Measurements from ENCODE around the gene FAM210A.
A peak's percentile ranks its signal among the peaks of the same experiment; 100 is the strongest.

Gene FAM210A

GRCh38 chr18:13658436-13659204, 67.7 kb downstream of the FAM210A start:
- Histone ChIP-seq H3K9ac (ENCODE audit: low read length) (no peak overlapping the region), H3K9me3 (ENCODE audit: control insufficient read depth, low read length) (no peaks in the 10 kb centered on the region), H3K36me3 (ENCODE audit: control insufficient read depth, insufficient read depth, low read length) (no peaks in the 10 kb centered on the region), H3K4me3 (ENCODE audit: low read length) (no peak overlapping the region), H3K4me1 (ENCODE audit: control insufficient read depth, insufficient read depth, low read length) (no peaks in the 10 kb centered on the region), H3K27me3 (ENCODE audit: control insufficient read depth, insufficient read depth, low read length) (no peaks in the 10 kb centered on the region)

DNA sequence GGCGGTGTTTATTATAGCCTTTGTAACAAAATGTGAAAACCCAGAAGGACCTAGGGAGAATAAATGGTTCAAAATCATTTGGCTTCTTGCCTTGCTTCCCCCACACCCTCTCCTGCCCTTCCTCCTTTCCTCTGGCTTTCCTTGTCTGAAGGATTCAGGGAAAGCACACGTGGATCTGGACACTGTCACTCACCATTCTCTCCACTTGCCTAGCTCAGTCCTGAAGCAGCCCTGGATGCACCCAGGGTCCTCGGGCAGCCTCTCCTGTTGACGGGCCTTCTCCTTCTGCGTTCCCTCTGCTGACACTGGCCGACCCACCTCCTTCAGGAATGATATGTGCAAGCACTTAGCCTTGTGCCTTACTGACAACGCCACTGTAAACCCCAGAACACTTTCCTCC, 68.4 kb downstream of the FAM210A start:
- Histone ChIP-seq H3K9me3 (ENCODE audit: control insufficient read depth, low read length) (no peaks in the 10 kb centered on the region), H3K36me3 (ENCODE audit: control insufficient read depth, insufficient read depth, low read length) (no peaks in the 10 kb centered on the region), H3K27me3 (ENCODE audit: control insufficient read depth, insufficient read depth, low read length) (no peaks in the 10 kb centered on the region), H3K4me3 (ENCODE audit: low read length) (no peak overlapping the region), H3K4me1 (ENCODE audit: control insufficient read depth, insufficient read depth, low read length) (no peaks in the 10 kb centered on the region), H3K9ac (ENCODE audit: low read length) (no peak overlapping the region)

DNA sequence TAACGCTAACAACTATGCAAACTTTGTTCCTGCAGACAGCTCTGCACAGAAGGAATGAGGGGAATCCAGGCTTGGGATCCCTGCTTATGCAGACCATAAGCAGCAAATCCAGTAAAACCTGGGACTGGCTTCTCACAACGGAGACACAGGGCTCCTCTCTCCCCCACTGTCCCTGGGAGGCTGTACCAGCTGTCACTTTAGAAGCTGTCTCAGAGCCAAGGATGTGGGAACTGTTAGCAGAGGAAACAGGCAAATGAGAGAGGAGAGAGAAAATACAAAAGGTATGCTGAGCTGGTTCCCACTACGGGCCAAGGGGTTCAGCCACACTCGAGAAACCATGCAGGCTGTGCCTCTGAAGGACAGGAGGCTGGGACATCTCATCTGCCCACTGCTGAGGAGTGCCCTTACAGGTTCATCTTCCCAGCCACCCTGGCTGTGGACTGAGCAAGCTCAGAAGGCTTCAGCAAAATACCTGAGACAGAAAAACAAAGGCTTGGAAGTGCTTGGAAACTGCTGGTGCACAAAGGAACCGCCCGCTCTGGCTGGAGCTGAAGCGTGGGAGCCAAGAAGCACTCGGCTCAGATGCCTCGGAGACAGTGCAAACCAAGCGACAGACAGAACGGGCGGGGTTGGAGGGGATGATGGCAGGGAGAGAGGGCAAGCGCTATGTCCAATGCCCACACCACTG, 72.5 kb downstream of the FAM210A start:
- no peaks in the 10 kb centered on the region for H3K4me1 ChIP-seq (ENCODE audit: control insufficient read depth, insufficient read depth, low read length)
- no peak overlapping the region for H3K4me3 ChIP-seq (ENCODE audit: low read length)
- no peaks in the 10 kb centered on the region for H3K27me3 ChIP-seq (ENCODE audit: control insufficient read depth, insufficient read depth, low read length)
- no peak overlapping the region for H3K9ac ChIP-seq (ENCODE audit: low read length)
- H3K9me3 ChIP-seq (ENCODE audit: control insufficient read depth, low read length) = no peaks in the 10 kb centered on the region
- H3K36me3 ChIP-seq (ENCODE audit: control insufficient read depth, insufficient read depth, low read length) = no peaks in the 10 kb centered on the region

DNA sequence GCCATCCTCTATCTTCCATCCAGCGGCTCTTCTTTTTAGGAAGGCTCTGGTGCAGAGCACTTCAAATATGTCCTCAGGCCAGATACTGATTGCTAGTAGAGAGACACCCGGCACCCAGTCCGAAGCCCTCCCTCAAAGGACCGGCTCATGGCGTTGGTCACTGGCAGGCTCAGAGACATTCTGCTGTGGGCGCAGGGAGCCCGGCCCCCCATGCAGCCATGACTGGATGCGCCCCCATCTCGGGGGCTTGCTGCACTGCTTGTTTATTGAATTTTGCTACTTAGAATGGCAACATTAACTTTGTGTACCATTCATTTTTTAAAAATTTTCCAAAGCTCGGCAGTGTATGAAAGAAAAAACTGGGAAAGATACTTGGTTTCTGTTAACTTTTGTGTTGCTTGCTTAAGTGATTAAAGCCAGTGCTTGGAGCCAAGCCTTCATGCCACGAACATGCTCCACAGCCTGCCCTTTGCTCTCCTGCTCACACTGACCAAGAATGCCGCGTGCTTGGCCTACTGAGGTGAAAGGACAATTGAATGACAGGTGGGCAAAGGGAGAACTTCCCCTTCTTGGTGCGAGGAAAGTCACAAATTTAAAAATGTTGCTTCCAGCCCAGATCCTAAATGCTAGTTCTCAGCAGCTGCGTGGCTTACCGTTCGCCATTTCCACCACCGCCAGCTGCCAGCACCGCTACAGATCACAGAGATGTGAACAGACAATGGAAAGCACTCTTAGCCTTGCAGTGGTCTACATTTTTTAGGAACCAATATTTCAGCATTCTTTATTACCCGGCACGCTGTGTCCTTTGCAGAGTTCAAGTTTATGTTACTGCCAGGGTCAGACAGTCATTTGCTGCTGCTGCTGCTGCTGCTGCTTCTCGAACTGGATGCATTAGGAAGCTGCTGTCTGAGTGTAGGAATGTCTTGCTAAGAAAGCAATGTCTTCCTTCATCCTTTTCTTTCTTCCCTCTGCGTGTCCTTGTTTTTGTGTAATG, 76.7 kb downstream of the FAM210A start:
- no peaks in the 10 kb centered on the region for H3K4me1 ChIP-seq (ENCODE audit: control insufficient read depth, insufficient read depth, low read length)
- H3K9ac ChIP-seq (ENCODE audit: low read length) = no peak overlapping the region
- H3K36me3 ChIP-seq (ENCODE audit: control insufficient read depth, insufficient read depth, low read length) = no peaks in the 10 kb centered on the region

DNA sequence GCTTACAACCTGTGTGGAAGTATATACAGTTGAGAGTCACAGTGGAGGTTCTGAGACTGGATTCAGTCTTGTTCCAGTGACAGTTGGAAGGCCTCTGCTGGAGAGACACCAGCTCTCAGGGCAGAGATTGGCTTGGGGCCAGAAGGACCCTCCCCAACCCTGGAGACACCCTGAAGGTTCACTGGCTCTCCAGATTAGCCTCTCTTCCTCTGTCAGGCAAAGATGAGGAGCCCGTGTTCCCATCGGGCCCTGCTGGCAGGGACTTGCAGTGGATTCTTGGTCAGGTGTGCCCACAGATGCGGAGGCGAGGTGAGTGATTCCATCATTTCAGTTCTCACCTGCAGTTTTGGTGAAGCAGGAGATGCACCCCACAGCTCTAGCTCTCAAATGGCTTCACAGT, 78.6 kb downstream of the FAM210A start:
- H3K9ac ChIP-seq (ENCODE audit: low read length) = no peak overlapping the region
- no peaks in the 10 kb centered on the region for H3K9me3 ChIP-seq (ENCODE audit: control insufficient read depth, low read length)
- H3K4me3 ChIP-seq (ENCODE audit: low read length) = no peak overlapping the region
- no peaks in the 10 kb centered on the region for H3K36me3 ChIP-seq (ENCODE audit: control insufficient read depth, insufficient read depth, low read length)
- H3K4me1 ChIP-seq (ENCODE audit: control insufficient read depth, insufficient read depth, low read length) = no peaks in the 10 kb centered on the region
- no peaks in the 10 kb centered on the region for H3K27me3 ChIP-seq (ENCODE audit: control insufficient read depth, insufficient read depth, low read length)

More for the DNA sequence above, 76.7 kb downstream of the FAM210A start:
- Histone ChIP-seq H3K4me3 (ENCODE audit: low read length) (no peak overlapping the region), H3K9me3 (ENCODE audit: control insufficient read depth, low read length) (no peaks in the 10 kb centered on the region), H3K27me3 (ENCODE audit: control insufficient read depth, insufficient read depth, low read length) (no peaks in the 10 kb centered on the region)

DNA sequence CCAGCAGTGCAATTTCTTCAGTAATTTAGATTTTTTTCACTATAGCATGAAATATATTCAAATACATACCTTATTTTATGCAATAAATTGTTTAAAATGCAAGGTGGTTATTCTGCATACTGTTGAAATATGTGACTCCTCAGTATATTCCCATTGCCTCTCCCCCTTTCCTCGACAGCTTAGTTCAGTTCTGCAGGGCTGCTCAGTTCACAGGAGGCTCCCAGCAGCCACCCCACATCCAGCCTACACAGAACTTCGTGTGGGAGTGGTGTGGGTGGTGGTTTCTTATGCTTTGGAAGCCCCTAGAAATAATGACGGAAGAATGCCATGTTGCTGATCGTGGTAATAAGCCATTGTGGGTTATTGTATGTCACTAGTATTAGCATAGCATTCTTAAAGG, 79.7 kb downstream of the FAM210A start:
- no peak overlapping the region for H3K4me3 ChIP-seq (ENCODE audit: low read length)
- H3K9ac ChIP-seq (ENCODE audit: low read length) = no peak overlapping the region
- H3K36me3 ChIP-seq (ENCODE audit: control insufficient read depth, insufficient read depth, low read length) = no peaks in the 10 kb centered on the region
- H3K27me3 ChIP-seq (ENCODE audit: control insufficient read depth, insufficient read depth, low read length) = peaks cover 11% of the 10 kb centered on the region
- H3K4me1 ChIP-seq (ENCODE audit: control insufficient read depth, insufficient read depth, low read length) = no peaks in the 10 kb centered on the region
- H3K9me3 ChIP-seq (ENCODE audit: control insufficient read depth, low read length) = no peaks in the 10 kb centered on the region

GRCh38 chr18:13645093-13645492, 81.3 kb downstream of the FAM210A start:
- Histone ChIP-seq H3K9me3 (ENCODE audit: control insufficient read depth, low read length) (no peaks in the 10 kb centered on the region), H3K9ac (ENCODE audit: low read length) (no peak overlapping the region), H3K27me3 (ENCODE audit: control insufficient read depth, insufficient read depth, low read length) (peaks cover 12% of the 10 kb centered on the region), H3K4me1 (ENCODE audit: control insufficient read depth, insufficient read depth, low read length) (no peaks in the 10 kb centered on the region), H3K36me3 (ENCODE audit: control insufficient read depth, insufficient read depth, low read length) (no peaks in the 10 kb centered on the region), H3K4me3 (ENCODE audit: low read length) (no peak overlapping the region)

DNA sequence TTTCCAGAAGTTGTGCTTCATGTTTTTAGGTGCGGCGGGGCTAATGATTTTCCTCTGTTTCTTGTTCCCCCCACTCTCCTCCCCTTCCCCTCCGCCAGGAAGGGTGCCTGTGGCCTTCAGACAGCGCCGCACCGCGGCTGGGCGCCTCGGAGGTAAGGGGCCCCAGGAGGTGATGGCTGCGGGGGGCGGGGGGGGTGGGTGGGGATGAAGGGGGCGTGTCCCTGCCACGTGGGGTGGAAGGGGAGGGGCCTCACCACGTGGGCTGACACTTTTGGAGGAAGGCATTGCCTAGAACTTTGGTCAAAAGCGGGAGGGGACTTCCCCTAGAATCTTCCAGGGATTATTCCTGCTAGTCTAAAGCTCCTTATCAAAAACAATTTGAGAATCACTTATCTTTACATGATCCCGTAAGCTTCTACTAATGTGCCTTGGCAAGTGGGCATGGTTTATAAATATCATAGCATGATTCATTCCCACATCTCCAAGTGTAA, 83.1 kb downstream of the FAM210A start:
- Histone ChIP-seq H3K36me3 (ENCODE audit: control insufficient read depth, insufficient read depth, low read length) (no peaks in the 10 kb centered on the region), H3K4me1 (ENCODE audit: control insufficient read depth, insufficient read depth, low read length) (no peaks in the 10 kb centered on the region), H3K27me3 (ENCODE audit: control insufficient read depth, insufficient read depth, low read length) (peaks cover 12% of the 10 kb centered on the region), H3K9me3 (ENCODE audit: control insufficient read depth, low read length) (no peaks in the 10 kb centered on the region), H3K9ac (ENCODE audit: low read length) (no peak overlapping the region), H3K4me3 (ENCODE audit: low read length) (no peak overlapping the region)

DNA sequence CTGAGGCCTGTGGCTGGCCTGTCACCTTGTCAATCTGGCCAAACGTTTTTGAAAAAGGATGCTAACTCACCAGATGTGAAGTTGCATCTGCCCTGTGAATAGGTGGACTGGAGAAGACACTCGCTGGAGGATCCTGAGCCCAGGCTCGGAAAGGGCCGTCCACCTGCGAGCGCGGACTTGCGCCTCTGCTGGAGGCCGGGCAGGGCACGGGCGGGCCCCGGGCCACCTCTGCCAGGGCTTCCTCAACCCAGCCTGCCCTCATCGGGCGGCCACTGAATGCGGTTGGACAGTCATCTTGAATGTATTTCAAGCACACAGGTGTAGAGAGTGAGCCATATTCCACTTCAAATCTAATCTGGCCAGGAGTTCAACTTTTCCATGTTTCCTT, 83.9 kb downstream of the FAM210A start:
- peaks cover 12% of the 10 kb centered on the region for H3K27me3 ChIP-seq (ENCODE audit: control insufficient read depth, insufficient read depth, low read length)
- no peak overlapping the region for H3K9ac ChIP-seq (ENCODE audit: low read length)
- no peak overlapping the region for H3K4me3 ChIP-seq (ENCODE audit: low read length)
- H3K4me1 ChIP-seq (ENCODE audit: control insufficient read depth, insufficient read depth, low read length) = no peaks in the 10 kb centered on the region
- H3K9me3 ChIP-seq (ENCODE audit: control insufficient read depth, low read length) = no peaks in the 10 kb centered on the region
- H3K36me3 ChIP-seq (ENCODE audit: control insufficient read depth, insufficient read depth, low read length) = no peaks in the 10 kb centered on the region

- Histone ChIP-seq H3K36me3 (ENCODE audit: control insufficient read depth, insufficient read depth, low read length) (no peaks in the 10 kb centered on the region), H3K9ac (ENCODE audit: low read length) (peak overlapping the region; percentile 34), H3K4me3 (ENCODE audit: low read length) (no peak overlapping the region), H3K27me3 (ENCODE audit: control insufficient read depth, insufficient read depth, low read length) (peaks cover 12% of the 10 kb centered on the region), H3K4me1 (ENCODE audit: control insufficient read depth, insufficient read depth, low read length) (no peaks in the 10 kb centered on the region), H3K9me3 (ENCODE audit: control insufficient read depth, low read length) (no peaks in the 10 kb centered on the region)
Measured at GRCh38 chr18:13641551-13642439, 84.6 kb downstream of the FAM210A start.

- Histone ChIP-seq H3K9me3 (ENCODE audit: control insufficient read depth, low read length) (no peaks in the 10 kb centered on the region), H3K4me1 (ENCODE audit: control insufficient read depth, insufficient read depth, low read length) (no peaks in the 10 kb centered on the region), H3K4me3 (ENCODE audit: low read length) (no peak overlapping the region), H3K27me3 (ENCODE audit: control insufficient read depth, insufficient read depth, low read length) (peaks cover 12% of the 10 kb centered on the region), H3K9ac (ENCODE audit: low read length) (no peak overlapping the region), H3K36me3 (ENCODE audit: control insufficient read depth, insufficient read depth, low read length) (no peaks in the 10 kb centered on the region)
Measured at GRCh38 chr18:13640266-13640860, 86.0 kb downstream of the FAM210A start.

Data from mucosa of stomach (tissue), 1 donor.